Neuron (in vitro differentiated cells): Measurements from ENCODE around the gene CEP55.

Experiments
- H2AFZ ChIP-seq: one replicate; pipeline ENCODE4 v1.6.1; 2013; ENCODE audit warnings: low read depth, mild to moderate bottlenecking, inconsistent platforms, low read length, moderate library complexity
- H3K27me3 ChIP-seq: one replicate; pipeline ENCODE4 v1.6.1; 2013; ENCODE audit warnings: low read length; ENCODE audit not compliant: insufficient read depth
- H3K36me3 ChIP-seq: one replicate; pipeline ENCODE4 v1.6.1; 2013; ENCODE audit warnings: low read length; ENCODE audit not compliant: insufficient read depth
- H3K4me1 ChIP-seq: one replicate; pipeline ENCODE4 v1.6.1; 2013; ENCODE audit warnings: low read length; ENCODE audit not compliant: insufficient read depth
- H3K4me3 ChIP-seq: 2 replicates; pipeline ENCODE4 v1.5.1; 2013; ENCODE audit warnings: mild to moderate bottlenecking, low read length, moderate library complexity
- H3K9me3 ChIP-seq: one replicate; pipeline ENCODE4 v1.6.1; 2013; ENCODE audit warnings: low read length

The CEP55 gene

GRCh38 chr10:93567277-93568104 lies 71.1 kb downstream of the CEP55 start:
- Histone ChIP-seq H2AFZ (no peak overlapping the region), H3K36me3 (no peaks in the 10 kb centered on the region), H3K4me3 (no peak overlapping the region), H3K9me3 (no peaks in the 10 kb centered on the region), H3K27me3 (peaks cover 78% of the 10 kb centered on the region), H3K4me1 (no peaks in the 10 kb centered on the region)

DNA sequence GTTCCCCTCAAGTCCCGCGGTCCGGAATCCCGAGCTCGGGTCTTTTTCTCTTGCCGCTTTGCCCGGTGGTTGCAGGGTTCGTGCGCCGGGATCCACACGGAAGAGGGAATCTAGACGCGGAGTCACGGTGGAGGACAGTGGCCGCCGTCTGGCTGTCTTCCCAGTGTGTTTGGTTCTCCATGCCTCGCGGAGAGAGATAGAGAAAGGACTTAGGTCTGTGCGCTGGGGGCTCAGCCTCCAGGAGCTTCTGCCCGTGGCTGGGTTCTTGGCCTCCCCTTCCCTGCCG lies 71.6 kb downstream of the CEP55 start:
- H2AFZ ChIP-seq, result no peak overlapping the region
- H3K4me3 ChIP-seq, result no peak overlapping the region
- no peaks in the 10 kb centered on the region for H3K36me3 ChIP-seq
- H3K4me1 ChIP-seq, result no peaks in the 10 kb centered on the region
- peaks cover 83% of the 10 kb centered on the region for H3K27me3 ChIP-seq
- no peaks in the 10 kb centered on the region for H3K9me3 ChIP-seq

DNA sequence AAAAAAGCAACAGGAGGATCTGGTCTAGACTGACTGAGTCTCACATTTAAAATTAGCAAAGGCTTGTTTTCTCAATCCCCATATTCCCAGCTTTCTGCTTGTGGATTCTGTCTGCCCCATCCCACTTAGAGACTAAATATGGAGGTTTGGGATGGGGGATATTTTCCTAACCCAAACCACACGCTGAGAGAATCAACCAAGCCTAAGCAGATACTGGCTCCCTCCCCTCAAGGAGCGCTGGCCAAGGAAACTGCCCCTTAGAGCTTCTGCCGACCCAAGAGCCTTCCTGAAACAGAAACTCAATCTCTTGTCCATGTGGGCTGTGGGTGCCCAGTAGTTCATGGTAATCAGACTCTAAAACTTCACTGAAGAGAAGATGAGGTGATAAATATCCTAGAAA lies 74.0 kb downstream of the CEP55 start:
- no peaks in the 10 kb centered on the region for H3K36me3 ChIP-seq
- no peaks in the 10 kb centered on the region for H3K9me3 ChIP-seq
- H3K4me1 ChIP-seq, result no peaks in the 10 kb centered on the region
- H3K27me3 ChIP-seq, result peaks cover 73% of the 10 kb centered on the region
- no peak overlapping the region for H3K4me3 ChIP-seq
- no peak overlapping the region for H2AFZ ChIP-seq

DNA sequence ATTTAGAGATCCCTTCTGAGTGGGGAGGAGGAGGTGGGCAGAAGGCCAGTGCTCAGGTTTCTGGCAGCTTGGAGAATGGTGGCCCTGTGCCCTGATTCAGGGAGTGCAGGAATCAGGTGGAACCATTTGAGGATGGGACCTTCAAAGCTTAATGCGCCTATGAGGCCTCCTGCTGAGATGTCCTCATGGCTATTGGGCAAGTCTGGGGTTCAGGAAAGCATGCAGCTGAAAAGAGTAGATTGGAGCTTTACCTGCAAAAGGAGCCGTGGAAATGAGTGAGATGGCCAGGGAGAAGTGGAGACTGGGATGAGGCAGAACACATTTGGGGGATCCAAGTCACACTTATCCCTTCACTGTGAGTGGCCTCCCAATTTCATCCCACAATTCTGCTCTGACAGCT lies 76.2 kb downstream of the CEP55 start:
- Histone ChIP-seq H3K27me3 (peaks cover 51% of the 10 kb centered on the region), H3K36me3 (no peaks in the 10 kb centered on the region)

GRCh38 chr10:93573051-93573909 lies 76.9 kb downstream of the CEP55 start:
- Histone ChIP-seq H3K9me3 (no peaks in the 10 kb centered on the region), H3K36me3 (no peaks in the 10 kb centered on the region), H3K4me3 (no peak overlapping the region), H2AFZ (no peak overlapping the region), H3K27me3 (peaks cover 44% of the 10 kb centered on the region), H3K4me1 (no peaks in the 10 kb centered on the region)

More for the DNA sequence above, 76.2 kb downstream of the CEP55 start:
- H3K9me3 ChIP-seq, result no peaks in the 10 kb centered on the region
- H2AFZ ChIP-seq, result no peak overlapping the region
- H3K4me3 ChIP-seq, result no peak overlapping the region
- H3K4me1 ChIP-seq, result no peaks in the 10 kb centered on the region

DNA sequence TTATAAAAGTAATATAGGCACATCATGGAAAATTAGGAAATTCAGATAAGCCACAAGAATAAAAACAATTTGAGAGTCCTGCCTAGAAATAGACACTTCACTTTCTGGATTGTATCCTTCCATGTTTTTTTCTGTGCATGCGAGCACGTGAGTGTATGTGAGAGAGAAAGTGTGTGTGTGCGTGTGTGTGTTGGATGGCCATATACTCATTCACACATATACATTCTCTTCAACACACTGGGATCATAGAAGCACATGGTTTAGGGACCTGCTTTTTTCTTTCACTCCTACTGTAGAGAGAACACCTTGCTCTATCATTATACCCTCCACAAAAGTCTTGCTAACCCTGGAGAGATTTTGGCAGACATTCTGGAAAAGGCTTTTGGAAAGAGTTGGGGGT lies 77.5 kb downstream of the CEP55 start:
- Histone ChIP-seq H3K4me1 (no peaks in the 10 kb centered on the region), H3K4me3 (no peak overlapping the region), H2AFZ (no peak overlapping the region), H3K9me3 (no peaks in the 10 kb centered on the region), H3K27me3 (peaks cover 38% of the 10 kb centered on the region), H3K36me3 (no peaks in the 10 kb centered on the region)

DNA sequence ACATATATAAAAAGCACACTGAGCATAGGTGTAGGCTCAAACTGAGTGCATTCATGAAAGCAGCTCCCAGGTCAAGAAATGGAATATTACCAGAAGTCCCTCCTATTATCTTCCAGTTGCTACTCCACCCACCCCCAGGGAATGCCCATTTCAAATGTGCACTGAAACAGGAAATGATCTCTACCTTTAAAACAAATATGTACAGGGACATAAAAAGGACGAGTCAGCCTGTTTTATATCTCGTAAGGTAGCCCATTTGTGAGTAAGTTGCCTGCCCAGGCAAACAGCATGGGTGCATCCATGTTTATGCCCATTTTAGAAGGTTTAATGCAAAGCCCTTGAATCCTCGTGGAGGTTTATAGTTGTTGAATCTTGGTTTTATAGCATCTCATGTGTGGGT lies 80.5 kb downstream of the CEP55 start:
- Histone ChIP-seq H3K4me3 (no peak overlapping the region), H3K4me1 (peaks cover 9% of the 10 kb centered on the region), H3K36me3 (no peaks in the 10 kb centered on the region), H3K27me3 (peaks cover 12% of the 10 kb centered on the region), H2AFZ (no peak overlapping the region), H3K9me3 (no peaks in the 10 kb centered on the region)

DNA sequence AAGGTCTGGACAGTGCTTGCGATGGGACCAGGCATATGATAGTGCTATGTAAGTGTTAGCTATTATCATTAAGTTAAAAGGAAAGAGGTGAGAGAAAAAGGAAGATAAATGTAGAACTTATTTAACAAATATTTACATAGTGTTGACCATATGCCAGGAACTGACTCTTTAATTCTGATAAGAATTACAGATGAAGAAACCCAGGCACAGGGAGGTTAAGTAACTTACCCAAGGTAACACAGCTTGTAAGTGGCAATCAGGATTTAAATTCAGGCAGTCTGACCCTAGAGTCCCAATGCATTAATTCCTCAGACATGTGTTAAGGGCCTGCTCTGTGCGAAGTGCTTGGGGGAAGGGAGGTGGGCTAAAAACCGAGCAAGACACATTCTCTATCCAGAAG lies 81.2 kb downstream of the CEP55 start:
- no peak overlapping the region for H2AFZ ChIP-seq
- peaks cover 9% of the 10 kb centered on the region for H3K4me1 ChIP-seq
- H3K36me3 ChIP-seq, result no peaks in the 10 kb centered on the region
- peaks cover 5% of the 10 kb centered on the region for H3K27me3 ChIP-seq
- H3K4me3 ChIP-seq, result no peak overlapping the region
- H3K9me3 ChIP-seq, result no peaks in the 10 kb centered on the region
